OCI-M1 (cell line): Measurements from ENCODE around the gene GCNT2.
"Not testable (repeated sequence)": the region's sequence is repeated elsewhere in the genome, so short reads cannot be mapped to it uniquely, and the experiment has no call there.

Experiments
- DNase-seq: peaks from one replicate; lab custom pipeline; 2025; lab: John Stamatoyannopoulos, UW

Gene GCNT2

GRCh38 chr6:10580570-10580969, 59.4 kb downstream of the GCNT2 start:
- no peak for DNase-seq

- DNase-seq: not testable (repeated sequence)
Measured at GRCh38 chr6:10581402-10581801, 60.3 kb downstream of the GCNT2 start.

DNA sequence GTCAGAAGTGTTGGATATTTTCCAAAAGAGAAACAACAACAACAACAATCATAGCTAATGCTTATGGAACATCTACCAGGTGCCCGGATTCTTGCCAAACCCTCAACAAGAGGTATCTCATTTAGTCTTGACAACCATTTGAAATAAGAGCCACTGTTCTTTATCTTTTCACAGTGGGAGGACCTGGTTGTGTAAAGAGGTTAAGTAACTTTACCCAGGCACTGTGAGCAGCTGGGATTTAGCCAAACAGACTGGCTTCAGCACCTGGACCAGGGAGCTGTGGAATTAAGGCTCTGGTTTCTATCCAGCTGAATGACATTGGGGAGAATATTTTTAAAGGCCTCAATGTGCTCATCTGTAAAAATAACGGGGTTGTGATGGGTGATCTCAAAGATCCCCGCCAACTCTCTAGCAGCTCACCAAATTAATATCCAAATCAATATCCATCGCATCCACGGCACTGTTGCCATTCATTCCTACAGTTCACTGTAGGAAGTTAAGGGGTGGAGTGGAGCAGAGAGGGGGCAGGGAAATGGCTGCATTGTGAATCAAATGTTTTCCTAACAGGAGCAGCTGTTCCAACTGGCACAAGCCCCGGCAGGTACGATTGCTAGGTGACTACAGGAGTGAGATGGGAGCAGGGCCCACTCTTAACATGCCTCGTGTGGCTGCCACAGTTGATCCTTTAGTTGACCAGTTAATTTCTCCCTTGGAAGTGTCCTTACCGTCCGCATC, 61.8 kb downstream of the GCNT2 start:
- DNase-seq: peak; percentile 47

GRCh38 chr6:10583509-10583901, 62.4 kb downstream of the GCNT2 start:
- DNase-seq: peak; percentile 88

DNA sequence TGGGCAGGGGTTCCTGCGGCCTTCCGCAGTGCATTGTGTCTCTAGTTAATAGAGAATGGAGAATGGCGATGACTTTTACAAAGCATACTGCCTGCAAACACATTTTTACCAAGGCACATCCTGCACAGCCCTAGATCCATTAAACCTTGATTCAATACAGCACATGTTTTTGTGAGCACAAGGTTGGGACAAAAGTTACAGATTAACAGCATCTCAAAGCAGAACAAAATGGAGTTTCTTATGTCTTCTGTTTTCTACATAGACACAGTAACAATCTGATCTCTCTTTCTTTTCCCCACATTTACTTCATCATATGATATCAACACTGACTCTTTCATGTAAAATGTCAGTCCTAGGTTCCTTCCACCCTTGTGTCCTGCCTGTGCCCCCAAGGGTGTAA, 63.5 kb downstream of the GCNT2 start:
- no peak for DNase-seq

DNA sequence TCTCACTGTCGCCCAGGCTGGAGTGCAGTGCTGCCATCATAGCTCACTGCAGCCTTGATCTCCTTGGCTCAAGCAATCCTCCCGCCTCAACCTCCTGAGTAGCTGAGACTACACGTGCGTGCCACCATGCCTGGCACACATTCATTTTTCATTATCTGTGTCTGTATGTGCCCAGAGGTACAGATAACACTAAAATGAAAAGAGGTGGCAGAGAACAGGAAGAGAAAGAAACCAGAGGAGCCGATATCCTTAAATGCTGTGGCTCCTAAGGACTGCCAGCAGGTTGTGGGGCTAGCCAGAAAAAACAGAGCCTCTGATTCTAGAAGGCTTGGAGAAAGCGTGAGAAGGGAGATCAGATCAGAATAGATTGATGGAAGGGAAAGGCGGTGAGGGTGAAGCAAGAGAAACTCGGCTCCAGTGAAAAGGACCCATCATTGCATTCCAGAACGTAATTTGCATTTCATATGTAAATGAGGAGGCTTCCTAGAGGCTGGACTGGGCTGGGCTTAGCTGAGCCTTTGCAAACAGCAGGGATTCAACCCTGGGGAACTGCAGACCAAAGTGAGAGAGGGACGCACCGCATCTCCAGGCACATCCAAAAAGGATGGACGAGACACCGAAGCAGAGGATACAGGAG, 64.2 kb downstream of the GCNT2 start:
- no peak for DNase-seq

DNA sequence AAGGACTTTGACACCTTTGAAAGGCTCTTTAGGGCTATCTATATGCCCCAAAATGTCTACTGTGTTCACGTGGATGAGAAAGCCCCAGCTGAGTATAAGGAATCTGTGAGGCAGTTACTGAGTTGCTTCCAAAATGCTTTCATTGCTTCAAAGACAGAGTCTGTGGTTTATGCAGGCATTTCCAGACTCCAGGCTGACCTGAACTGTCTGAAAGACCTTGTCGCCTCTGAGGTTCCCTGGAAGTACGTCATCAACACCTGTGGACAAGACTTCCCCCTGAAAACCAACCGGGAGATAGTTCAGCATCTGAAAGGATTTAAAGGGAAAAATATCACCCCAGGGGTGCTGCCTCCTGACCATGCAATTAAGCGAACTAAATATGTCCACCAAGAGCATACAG, 65.2 kb downstream of the GCNT2 start:
- DNase-seq: no peak

- no peak for DNase-seq
Measured at GRCh38 chr6:10587656-10588406, 66.7 kb downstream of the GCNT2 start.

DNA sequence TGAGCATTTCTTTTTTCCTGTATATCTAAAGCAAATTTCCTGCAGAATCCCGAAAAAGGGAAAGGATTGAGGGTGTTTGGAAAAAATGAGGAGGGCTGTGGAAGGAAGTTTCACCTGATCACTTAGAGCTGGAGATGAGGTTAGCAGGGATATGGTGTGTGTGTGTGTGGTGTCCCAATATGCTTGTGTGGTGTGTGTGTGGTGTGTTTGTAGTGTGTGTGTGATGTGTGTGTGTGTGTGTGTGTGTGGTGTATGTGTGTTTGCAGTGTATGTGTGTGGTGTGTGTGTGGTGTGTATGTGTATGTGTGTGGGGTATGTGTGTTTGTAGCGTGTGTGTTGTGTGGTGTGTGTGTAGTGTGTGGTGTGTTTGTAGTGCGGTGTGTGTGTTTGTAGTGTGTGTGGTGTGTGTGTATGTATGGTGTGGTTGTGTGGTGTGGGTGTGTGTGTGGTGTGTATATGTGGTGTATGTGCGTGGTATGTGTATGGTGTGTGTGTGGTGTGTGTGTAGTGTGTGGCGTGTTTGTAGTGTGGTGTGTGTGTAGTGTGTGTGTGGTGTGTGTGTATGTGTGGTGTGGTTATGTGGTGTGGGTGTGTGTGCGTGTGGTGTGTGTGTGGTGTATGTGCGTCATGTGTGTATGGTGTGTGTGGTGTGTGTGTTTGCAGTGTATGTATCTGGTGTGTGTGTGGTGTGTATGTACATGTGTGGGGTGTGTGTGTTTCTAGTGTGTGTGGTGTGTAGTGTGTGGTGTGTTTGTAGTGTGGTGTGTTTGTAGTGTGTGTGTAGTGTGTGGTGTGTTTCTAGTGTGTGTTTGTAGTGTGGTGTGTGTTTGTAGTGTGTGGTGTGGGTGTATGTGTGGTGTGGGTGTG, 67.6 kb downstream of the GCNT2 start:
- no peak for DNase-seq

GRCh38 chr6:10589429-10589727, 68.2 kb downstream of the GCNT2 start:
- DNase-seq: no peak

DNA sequence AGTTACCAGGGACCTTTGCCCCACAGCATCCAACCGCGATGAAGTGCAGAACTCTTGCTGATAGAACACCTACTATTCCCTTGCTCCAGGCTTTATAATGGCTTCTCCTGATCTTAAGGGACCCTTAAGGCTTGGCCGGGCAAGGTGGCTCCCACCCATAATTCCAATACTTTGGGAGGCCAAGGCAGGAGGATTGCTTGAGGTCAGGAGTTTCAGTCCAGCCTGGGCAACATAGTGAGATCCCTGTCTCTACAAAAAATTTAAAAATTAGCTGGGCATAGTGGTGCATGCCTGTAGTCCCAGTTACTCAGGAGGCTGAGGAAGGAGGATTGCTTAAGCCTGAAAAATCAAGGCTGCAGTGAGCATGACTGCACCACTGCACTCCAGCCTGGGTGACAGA, 68.8 kb downstream of the GCNT2 start:
- no peak for DNase-seq

DNA sequence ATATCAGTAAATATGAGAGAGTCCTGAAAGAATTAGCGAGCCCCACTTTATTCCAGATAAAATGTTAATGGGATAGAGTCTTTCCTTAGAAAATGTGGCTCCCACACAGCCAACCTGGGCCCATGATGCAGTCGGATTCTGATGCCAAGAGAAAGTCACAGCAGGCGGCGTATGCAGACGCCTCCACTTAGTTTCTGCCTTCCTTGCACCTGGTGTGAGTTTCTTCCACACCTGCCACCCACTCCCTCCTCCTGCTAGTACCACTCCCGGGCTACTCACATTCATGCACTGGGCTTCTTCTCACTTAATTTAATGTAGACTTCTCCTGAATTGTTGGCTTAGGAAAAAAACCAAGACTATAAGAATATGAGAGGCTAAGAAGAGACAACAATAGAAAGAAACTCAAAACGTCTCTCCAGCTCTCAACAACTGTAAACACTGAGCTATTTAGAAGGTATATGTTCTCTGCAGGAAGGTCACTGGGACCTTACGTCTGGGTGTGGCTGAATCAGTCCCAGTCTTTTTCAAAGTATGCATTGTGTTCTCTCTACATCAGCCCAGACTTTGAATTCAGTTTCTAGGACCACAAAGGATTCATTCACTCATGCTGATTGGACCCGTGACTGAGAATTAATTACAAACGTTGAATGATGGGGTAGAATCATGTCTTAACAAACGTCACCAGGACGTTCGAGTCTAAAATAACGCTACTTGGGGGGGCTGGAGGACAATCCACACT, 70.4 kb downstream of the GCNT2 start:
- DNase-seq: no peak

GRCh38 chr6:10595731-10596664, 74.8 kb downstream of the GCNT2 start:
- peak; percentile 34 for DNase-seq

GRCh38 chr6:10597499-10598001, 76.4 kb downstream of the GCNT2 start:
- no peak for DNase-seq

- DNase-seq: peak; percentile 87
Measured at GRCh38 chr6:10598084-10598960, 77.2 kb downstream of the GCNT2 start.

- no peak for DNase-seq
Measured at GRCh38 chr6:10599046-10599445, 77.9 kb downstream of the GCNT2 start.

DNA sequence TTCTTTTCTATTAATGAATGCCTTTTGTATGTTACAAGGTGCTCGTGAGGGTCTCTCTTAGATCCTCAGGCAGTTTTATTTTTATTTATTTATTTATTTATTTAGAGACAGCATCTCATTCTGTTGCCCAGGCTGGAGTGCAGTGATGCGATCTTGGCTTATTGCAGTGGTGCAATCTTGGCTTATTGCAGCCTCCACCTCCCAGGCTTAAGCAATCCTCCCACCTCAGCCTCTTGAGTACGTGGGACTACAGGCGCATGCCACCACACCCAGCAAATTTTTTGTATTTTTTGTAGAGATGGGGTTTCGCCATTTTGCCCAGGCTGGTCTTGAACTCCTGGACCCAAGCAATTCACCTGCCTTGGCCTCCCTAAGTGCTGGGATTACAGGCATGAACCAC, 79.5 kb downstream of the GCNT2 start:
- not testable (repeated sequence) for DNase-seq

DNA sequence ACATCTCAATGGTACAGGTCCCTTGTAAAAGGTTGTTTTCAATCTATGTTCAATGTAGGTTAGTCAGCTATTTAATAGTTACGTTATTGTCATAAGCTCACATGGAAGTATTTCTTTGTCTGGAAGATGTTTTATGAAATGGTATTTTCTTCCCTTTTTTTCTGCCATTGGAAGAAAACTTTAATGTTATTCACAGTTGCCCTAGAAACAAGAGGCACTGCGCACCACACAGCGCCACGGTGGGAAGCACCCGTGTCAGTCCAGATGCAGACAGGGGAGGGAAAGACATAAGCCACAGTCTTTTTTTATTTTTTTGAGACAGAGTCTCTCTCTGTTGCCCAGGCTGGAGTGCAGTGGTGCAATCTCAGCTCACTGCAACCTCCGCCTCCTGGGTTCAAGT, 82.1 kb downstream of the GCNT2 start:
- no peak for DNase-seq

GRCh38 chr6:10609038-10609437, 87.9 kb downstream of the GCNT2 start:
- no peak for DNase-seq
